ENCODE measurements around the gene EIF4E3.

The EIF4E3 gene

DNA sequence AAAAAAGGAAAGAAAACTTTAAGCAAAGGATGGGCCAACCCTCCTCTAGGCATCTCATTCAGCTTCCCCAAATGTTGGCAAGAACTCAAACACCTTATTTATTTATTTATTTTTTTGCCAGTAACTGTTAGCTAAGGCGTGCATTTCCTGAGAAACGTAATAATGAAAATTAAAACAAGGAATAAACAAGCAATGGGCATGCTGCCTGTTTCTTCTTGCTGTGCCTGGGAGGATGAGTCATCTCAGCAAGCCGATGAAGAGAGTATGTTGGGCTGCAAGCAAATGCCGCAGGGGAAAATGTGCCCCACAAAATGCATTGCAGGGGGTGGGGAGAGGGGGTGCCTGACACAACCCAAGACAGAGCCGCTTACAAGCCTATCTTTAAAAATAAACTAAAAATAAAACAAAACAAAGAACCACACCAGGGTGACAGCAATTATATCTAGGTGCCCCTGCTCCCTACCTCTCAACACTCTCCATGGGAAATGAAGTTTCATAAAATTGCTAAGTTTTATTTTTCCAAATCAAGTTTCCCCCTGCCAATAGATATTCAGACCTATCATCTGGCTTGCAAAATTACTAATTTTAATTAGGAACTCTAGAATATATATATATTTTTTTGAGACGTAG, 40.3 kb downstream of the EIF4E3 start:
- DNase-seq, result peak; percentile 44

DNA sequence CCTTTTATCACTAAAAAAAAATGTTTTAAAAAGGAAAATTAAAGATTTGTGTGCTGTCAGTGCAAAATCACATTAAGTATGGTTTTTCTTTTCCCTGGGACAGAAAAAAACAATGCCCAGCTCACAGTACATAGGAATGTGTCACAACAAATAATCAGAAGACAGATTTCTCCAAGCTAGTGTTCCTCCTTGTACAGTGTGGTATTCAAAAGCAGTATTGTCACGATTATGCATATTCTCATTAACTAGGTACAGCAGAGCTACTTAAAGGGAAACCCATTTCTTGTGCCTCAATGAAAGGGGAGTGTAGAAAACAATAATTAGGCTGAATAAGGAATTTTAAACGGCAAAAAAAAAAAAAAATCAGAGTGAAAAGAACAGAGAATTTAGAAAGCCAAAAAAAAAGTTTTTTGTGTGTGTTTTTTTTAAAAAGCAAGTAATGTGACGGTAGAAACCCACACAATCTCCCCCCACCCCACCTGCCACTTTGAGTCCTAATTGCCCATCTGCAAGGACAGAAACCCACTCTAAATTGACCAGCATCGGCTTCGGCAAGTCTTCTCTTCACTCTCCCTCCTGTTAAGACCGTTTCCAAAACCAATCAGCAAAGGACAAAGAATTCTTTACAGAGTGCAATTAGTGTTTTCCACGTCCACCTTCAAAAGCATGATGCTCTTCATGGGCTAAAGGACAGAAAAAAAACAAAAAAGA, 41.0 kb downstream of the EIF4E3 start:
- DNase-seq, result no peak

DNA sequence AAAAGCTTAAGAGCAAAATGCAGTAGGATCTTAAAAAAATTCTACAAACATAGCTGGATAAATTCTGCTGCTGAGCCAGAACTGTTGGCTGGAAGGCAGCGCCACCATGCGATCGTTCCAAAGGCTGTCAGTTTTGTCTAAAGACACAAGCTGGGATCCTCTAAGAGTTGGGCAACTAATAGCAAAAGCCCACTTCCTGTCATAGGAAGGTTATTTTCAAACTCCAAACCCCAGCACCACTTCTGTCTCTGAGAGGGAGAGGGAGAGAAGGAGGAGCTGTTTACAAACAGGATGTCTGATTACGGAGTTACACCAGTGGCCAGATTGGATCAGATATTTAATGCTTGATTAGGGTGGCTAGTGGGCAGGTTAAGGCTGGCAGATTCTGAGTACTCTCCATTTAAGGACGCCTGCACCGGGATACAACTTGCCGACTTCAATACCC, 44.0 kb downstream of the EIF4E3 start:
- peak; percentile 73 for DNase-seq

DNA sequence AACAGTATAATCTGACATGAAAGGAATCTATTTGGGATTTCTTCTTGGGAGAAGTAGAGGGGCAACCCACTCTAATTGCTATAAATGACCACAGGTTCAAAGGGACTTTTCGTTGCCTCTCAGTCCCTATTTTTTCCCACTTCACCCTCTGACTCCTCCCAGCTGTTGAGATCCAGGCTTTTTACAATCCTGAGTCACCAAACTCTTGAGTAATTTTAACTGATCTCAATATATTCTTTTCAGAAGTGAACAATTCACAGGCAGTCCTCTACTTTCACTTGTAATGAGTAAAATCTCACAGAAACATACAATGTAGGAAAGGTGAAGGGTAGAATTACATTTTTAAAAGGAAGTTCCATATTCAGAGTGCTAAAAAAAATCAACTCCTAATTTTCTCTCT, 44.6 kb downstream of the EIF4E3 start:
- DNase-seq, result peak; percentile 77

DNA sequence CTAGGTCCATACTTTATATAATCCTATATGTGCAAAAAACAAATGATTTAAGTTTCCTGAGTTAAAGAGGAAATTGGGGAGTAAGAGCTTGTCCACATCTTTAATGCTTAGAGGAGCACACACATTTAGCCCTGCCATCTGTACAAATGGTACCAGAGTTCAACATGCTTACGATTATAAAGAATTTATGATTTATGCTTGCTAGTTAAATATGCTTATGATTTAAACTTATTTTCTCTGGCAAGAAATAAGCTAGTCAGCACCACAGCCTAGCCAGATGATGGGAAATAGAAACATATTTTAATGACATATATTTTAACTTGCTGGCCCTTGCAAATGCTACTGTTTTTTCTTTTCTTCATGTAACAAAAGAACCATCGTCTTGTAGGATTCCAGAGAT, 48.3 kb downstream of the EIF4E3 start:
- no peak for DNase-seq

DNA sequence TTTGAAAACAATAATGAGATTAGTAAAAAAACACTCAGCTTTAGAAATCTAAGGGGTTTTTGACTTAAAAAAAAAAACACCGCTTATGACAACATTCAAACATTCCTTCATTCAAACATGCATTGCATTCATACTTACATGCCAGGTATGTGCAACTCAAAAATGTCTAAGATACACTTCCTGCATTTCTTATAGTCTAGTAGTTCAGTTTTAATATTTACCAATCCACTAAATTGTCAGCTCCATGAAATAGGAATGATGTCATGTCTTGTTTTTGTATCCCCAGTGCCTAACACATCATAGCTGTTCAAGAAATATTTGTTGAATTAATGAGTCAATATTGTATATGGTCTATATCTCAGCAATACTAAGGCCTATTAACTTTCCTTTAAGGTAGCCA, 51.7 kb downstream of the EIF4E3 start:
- DNase-seq, result no peak

DNA sequence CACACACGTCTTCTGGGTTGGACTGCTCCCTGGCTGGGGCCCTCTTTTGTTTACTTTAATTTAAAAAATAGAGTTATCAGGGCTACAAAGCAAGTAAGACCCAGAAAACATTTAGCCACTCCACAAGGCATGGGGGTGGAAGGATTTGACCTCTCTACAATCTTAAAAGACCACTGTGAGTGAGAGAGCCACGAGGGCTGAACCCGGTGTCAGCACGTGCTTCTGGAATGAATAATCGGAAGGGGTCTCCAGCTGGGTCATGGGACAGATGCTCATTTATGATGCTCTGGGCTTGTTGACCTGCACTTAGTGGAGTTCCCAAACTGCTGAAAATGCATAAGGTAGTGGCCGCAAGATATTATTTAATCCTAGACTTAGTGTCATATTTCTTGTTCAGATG, 52.4 kb downstream of the EIF4E3 start:
- no peak for DNase-seq

DNA sequence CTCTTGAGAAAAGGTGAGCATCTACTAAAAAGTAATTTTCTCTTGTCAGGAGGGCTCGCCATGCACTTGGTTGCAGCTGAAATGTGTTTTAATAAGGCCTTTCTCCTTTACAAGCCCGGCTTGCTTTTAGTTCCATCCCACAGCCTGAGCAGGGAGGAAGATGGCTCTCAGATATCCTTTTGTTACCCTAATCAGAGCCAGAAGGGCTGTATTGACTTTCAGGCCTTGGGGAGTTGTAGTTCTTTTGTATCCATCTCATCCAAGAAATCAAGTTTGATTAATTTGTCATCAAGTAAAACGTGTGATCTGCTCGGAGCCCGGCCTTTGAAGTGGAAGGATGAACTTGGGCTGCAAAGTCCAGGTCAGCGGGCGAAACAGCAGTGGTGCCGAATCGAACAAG, 52.9 kb downstream of the EIF4E3 start:
- DNase-seq, result no peak

DNA sequence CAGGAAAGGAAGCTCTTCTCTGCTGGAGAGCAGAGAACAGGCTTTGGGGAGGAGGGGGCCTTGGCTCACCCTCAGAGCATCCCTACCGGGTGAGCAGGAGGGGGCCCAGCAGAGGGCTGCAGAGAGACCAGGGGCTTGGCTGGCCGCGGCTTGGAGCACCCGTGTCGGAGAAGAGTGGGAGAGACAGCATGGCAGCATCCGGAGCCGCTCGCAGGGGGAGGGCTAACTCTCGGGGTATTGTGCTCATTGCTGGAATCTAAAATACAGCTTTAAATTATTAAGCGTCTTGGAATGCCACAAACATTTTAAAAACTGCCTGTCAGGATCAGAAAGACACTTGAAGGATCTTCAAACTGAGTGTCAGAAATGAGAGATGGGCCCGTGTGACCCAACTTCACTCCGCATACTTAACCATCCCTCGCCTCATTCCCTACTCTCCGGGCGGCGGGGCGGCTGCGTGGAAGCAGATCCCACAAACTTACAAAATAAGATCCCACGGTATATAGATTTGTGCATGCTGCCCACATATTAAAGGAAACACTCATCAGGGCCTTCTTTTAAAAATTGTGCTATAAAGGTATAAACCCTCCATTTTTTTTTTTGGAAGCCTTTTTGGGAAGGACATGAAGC, 53.9 kb downstream of the EIF4E3 start:
- DNase-seq, result no peak

DNA sequence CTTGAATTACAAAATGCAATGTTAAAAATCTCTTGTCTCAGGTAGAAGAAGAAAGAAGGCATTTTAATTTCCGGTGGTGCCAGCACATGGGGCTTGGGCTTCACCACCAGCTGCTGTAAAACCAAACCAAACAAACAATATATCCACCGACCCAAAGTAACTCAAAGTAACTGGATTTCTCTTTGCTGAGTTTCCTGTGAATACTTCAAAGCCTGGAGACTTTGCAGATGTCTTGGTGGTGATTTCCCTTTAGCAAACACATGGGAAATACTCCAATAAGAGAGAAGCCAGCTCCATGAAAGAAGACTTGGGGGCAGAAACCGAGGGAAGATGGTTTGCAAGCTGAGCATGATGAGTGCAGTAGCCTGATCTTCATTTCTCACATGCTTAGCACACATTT, 62.6 kb downstream of the EIF4E3 start:
- no peak for DNase-seq

DNA sequence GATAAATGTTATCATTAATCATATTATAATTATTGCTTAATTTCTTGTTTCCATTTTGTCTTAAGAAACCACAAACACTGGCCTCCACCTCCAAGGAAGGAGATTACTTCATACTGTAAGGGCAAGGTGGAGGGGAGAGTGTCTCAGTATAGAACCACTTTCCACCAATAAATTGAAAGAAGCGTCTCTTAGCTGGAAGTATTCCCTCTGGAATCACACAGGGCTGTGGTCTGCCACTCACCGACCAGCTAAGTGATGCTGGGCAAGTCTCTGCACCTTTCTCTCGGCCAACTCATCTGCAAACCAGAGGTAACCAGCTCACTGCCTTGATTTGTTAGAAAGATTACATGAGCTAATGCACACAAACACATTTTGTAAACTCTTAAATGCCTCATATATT, 63.1 kb downstream of the EIF4E3 start:
- DNase-seq, result no peak

DNA sequence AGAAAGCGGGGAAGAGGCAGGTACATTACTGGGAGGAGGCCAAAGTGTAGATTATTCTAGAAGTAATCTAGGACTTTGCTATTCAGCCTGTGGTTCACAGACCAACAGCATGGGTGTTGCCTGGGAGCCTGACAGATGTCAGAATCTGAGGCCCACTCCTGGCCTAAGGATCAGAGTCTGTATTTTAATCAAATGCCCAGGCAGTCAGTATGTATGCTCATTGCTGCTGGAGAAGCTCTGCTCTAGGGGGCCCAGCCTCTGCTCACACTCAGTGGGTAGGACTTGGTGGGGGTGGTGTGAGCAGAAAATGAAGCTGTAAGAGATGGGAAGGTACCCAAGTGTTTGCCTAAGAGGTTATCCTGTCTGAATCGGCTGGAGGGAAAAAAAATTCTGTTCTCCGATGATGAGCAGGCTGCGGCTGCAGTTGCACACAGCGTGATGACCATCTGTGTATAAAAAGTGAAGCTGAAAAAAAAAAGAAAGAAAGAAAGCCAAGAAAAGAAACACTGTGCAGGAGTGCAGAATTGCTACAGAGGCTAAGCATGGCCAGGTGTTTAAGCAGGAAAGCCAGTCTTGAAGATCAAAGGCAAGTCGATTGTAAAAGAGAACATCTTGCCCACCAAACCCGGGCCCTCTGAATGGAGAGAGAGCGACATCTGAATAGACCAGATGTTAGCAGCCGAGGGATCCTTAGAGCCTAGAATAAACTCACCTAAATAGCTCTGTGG, 65.2 kb downstream of the EIF4E3 start:
- DNase-seq, result no peak

DNA sequence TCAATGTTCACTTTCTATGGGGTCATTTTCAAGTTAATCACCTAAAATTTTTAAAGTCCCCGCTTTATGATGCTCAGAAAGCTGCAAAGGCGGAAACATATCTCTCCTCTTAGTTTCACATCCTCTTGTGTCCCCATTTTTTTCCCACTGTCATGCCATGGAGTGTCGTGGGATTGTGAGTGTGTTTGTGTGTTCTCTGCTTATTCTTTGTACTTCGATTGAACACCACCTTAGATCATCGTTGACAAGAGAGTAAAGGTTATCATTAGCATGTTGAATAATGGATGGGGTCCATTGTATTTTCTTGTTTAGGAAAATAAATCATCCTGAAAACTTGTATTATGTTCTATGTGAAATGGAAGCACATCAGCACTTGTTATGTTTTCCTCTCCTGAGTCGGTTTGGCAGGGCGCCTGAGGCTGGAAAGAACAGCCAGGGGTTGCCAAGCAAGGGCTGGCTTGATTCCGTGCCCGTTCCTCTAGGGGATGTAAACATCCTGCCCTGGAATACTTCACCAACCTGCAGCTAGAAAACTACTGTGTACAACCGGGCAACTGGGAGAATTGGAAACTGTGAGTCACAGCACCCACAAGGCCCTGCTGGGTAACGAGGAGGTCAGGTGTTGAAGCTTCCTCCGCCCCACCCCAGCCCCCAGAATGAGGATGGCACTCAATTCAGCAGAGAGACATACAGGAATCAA, 67.2 kb downstream of the EIF4E3 start:
- peak; percentile 22 for DNase-seq

DNA sequence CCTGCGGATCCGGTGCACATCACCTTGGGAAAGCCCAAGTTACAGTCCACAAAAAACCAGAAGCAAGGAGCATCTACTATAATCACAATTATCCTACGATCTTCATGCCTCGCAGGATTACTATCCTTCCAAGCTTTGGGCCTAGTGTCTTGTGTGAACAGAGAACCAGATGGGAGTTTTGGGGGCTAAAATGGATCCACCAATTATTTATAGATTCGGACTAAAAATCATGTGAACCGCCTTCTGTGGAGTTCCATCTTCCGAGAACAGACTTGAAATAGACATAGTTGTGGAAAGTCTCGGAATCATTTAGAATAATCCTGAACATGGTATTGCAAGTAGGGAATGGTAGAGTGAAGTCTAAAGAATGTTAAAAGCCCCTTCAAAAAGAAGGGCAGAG, 70.1 kb downstream of the EIF4E3 start:
- no peak for DNase-seq

DNA sequence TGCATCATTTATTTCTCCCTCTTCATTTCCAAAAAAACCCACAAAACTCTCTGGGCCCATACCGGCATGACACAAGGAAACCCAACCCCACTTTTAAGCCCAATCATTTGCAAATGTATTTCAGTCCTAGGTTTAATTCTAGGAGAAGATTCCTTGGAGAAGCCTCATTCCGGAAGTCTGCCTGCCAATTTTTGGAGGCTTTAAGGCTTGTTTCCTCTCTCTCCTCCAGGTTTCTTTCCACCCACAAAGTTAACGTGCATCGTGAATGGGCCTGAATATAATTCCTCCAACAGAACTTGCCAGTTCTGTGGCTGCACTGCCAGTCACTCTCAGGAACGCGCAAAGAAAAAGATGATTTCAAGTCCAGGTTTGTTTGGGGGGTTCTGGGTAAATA, 71.8 kb downstream of the EIF4E3 start:
- no peak for DNase-seq

DNA sequence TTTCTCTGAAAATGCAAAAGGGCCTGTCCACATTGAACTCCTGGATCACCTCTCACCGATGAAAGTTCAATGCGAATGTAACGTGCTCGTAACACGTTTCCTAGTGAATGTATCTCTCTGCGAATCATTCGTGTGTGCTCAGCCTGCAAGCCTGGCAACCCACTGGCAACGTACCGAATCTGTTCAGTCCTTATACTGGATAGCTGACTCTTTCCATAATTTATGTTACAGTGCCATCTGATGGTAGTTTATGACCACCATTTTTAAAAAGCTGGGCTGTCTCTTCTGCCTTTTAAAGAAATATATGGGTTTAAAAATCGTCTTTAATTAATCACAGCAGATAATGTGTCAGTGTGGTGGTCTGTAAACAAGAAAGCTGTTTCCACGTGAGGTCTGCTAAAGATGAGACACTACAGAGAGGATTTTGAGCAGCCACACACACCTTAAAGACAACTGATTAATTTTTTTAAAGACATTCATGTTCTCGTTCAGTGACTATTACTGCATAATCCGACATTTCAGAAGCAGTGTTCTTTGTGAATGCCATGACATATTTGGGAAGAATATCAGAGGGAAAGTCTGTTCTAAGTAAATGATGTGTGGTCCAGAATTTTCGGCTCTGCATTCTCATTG, 72.3 kb downstream of the EIF4E3 start:
- peak; percentile 69 for DNase-seq

DNA sequence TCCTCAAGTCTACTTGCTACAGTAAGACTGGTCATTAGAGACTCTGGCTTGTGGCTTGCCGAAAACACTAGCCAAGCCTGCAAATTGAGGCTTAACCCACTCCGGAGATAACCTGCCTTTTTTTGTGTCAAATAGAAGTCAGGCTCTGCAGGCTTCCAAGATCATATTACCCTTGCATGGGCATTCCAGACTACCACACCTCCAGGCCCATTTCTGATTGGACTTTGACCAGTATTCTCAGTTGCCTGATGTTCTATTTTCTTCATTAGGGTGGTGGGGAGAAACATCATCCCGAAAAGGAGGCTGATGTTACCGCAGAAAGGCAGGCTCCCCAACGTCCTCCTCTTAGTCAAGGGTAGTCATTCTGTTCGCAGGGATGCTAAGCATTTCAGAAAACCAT, 73.6 kb downstream of the EIF4E3 start:
- DNase-seq, result no peak

DNA sequence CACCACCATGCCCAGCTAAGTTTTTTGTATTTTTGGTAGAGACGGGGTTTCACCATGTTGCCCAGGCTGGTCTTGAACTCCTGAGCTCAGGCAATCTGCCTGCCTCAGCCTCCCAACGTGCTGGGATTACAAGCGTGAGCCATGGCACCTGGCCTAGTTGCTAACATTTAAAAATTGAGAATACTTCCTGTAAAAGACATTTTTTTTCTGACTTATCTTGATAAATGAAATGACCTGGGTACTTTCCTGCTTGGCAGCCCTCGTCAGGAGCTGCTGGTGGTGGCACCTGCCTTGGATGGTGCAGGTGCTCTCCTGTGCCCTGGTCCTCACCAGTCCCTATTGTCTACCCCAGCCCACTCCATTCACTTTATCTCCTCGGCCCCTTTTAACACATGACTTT, 74.8 kb downstream of the EIF4E3 start:
- no peak for DNase-seq

DNA sequence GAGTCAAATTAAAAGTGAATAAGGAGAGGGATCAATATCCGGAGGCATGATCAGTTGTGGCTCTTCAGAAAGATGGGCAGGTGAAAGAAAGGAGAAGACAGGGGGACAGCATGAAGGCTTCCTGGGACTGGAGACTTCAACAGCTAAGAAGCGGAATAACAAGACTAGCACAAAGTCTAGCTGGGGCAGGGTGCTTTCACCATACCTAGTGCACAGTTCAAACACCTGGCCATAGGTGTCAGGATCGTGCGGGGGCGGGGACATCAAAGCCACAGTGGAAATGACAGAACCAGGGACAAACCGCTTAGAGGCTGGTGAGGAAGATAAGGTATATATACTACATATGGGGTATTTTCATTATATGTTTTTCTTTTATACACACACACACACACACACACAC, 75.4 kb downstream of the EIF4E3 start:
- DNase-seq, result no peak

DNA sequence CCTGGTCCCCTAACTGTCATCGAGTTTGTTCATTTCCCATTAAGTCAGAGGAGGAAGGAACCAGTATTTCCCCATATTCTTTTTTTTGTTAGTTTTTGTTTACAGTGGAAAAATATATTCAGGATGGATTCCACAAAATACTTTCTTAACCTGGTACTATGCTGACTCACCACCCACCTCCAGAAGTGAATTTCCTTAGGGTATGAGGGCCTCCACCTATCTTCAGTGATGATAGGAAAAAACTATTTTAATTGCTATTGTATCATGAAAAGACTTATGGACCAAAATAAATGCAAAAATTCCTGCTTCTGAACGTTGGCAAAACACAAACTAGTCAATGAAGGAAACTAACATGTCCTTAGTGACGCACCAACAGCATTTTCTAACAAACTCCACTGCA, 77.5 kb downstream of the EIF4E3 start:
- no peak for DNase-seq

DNA sequence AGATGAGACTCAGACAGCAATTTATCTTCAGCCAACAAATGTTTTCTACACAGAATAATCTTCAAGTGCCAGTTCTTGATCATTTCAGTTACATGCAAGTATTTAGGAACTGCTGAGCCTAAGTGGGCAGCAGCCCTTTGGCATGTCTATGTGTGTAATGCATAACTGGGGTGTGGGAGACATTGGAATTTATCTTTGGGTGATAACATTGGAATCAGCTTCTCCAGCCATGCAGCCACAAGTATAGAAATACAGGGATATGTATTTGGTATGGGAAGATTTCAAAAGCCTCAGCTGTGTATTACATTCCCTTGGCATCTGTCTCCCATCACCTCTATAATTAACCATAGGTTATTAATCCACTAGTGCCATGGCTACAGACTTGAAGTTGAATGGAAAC, 78.2 kb downstream of the EIF4E3 start:
- no peak for DNase-seq

DNA sequence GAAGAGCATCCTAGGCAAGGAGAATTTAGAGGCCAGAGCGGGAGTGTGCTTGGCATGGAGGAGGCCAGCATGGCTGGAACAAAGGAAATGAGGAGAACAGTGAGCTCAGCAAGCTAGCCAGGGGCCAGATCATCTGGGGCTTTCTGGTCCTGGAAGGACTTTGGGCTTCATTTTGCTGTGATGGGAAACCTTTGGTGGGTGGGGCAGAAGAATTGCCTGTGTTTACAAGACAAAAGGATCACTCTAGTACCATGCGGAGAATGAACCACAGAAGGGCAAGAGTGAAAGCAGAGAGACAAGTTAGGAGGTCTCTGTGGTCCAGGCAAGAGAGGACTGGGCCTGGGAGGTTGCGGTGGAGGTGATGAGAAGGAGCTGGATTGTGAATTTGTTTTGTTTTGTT, 80.1 kb downstream of the EIF4E3 start:
- DNase-seq, result no peak

DNA sequence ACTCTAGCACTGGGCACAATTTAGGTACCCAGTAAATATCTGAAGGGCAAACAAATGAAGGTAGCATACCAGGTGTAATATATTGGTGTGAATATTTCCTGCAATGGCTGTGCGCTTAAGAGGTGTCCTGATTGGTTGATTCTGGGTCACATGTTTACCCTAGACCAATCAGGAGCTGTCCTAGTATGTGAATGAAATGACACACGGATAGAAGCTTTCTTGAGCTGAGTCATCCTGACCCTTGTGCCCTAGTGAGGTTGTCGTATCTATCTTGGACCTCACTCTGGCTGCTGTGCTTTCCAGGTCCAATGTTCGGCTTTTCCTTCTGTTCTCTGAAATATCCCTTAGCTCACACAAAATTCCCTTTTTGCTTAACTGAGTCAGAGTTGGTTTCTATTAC, 83.5 kb downstream of the EIF4E3 start:
- DNase-seq, result no peak
